HL-60 (cell line): ENCODE measurements around the gene TDRD12.

Source experiments
- DNase-seq, 2 experiments: peaks; one replicate each; pipeline ENCODE4 v3.0.0-alpha.2; 2010 to 2020; ENCODE audit warnings: low read depth in 1 of 2, low spot score in 1 of 2
- H3K27ac ChIP-seq: fragments of 250-450 bp; sonication (Bioruptor Pico); replicated peaks from 2 replicates; pipeline ENCODE4 v1.5.1; 2020; ENCODE audit warnings: mild to moderate bottlenecking, moderate library complexity
- H3K27me3 ChIP-seq: fragments of 250-450 bp; sonication (Bioruptor Pico); 2 replicates; pipeline ENCODE4 v1.5.1; 2021; ENCODE audit warnings: mild to moderate bottlenecking, moderate library complexity; ENCODE audit not compliant: insufficient read depth, poor library complexity, severe bottlenecking
- H3K4me3 ChIP-seq: replicated peaks from 2 replicates; pipeline ENCODE4 v1.5.1; 2011; ENCODE audit warnings: mild to moderate bottlenecking, control low read depth, low read length; ENCODE audit not compliant: insufficient read depth
- GABPA ChIP-seq: IDR thresholded peaks from 2 replicates; pipeline ENCODE4 v1.6.1; 2012; ENCODE audit warnings: low read depth
- POLR2AphosphoS5 ChIP-seq: IDR thresholded peaks from 2 replicates; pipeline ENCODE4 v1.6.1; 2012; ENCODE audit warnings: low read depth
- SPI1 ChIP-seq: IDR thresholded peaks from 2 replicates; pipeline ENCODE4 v1.6.1; 2012; ENCODE audit warnings: low read depth, mild to moderate bottlenecking, borderline replicate concordance
- TF ChIP-seq, protein P1 (sequence below): IDR thresholded peaks from 2 replicates; pipeline ENCODE4 v1.6.1; 2012; ENCODE audit warnings: low read depth; ENCODE audit not compliant: insufficient replicate concordance
- TF ChIP-seq, protein P2 (sequence below): IDR thresholded peaks from one replicate; pipeline ENCODE4 v1.5.1; 2011; ENCODE audit warnings: low read length, control low read depth, inconsistent platforms; ENCODE audit not compliant: insufficient read depth

The TDRD12 gene

DNA sequence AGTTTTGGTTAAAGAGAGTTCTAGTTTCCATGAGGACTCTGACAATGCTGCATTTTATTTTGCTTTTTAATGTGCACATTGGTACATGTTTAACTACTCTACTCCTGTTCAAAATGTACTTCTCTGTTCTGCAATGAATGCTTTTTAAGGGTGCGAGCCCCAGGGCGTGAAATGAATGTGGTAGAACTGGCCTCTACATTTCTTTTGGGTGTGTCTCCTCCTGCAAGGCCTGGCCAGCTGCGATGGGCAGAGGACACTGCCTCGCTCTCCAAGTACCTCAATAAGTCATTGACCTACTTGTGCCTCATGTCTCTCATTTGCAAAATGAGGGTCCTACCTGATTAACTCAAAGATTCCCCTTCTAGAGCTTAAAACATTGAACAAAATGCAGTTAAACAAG is 37.2 kb upstream of the TDRD12 start:
- no peak for TF ChIP-seq POLR2AphosphoS5
- TF ChIP-seq SPI1 = no peak
- TF ChIP-seq, protein P1, sequence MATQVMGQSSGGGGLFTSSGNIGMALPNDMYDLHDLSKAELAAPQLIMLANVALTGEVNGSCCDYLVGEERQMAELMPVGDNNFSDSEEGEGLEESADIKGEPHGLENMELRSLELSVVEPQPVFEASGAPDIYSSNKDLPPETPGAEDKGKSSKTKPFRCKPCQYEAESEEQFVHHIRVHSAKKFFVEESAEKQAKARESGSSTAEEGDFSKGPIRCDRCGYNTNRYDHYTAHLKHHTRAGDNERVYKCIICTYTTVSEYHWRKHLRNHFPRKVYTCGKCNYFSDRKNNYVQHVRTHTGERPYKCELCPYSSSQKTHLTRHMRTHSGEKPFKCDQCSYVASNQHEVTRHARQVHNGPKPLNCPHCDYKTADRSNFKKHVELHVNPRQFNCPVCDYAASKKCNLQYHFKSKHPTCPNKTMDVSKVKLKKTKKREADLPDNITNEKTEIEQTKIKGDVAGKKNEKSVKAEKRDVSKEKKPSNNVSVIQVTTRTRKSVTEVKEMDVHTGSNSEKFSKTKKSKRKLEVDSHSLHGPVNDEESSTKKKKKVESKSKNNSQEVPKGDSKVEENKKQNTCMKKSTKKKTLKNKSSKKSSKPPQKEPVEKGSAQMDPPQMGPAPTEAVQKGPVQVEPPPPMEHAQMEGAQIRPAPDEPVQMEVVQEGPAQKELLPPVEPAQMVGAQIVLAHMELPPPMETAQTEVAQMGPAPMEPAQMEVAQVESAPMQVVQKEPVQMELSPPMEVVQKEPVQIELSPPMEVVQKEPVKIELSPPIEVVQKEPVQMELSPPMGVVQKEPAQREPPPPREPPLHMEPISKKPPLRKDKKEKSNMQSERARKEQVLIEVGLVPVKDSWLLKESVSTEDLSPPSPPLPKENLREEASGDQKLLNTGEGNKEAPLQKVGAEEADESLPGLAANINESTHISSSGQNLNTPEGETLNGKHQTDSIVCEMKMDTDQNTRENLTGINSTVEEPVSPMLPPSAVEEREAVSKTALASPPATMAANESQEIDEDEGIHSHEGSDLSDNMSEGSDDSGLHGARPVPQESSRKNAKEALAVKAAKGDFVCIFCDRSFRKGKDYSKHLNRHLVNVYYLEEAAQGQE = no peak
- TF ChIP-seq, protein P2, sequence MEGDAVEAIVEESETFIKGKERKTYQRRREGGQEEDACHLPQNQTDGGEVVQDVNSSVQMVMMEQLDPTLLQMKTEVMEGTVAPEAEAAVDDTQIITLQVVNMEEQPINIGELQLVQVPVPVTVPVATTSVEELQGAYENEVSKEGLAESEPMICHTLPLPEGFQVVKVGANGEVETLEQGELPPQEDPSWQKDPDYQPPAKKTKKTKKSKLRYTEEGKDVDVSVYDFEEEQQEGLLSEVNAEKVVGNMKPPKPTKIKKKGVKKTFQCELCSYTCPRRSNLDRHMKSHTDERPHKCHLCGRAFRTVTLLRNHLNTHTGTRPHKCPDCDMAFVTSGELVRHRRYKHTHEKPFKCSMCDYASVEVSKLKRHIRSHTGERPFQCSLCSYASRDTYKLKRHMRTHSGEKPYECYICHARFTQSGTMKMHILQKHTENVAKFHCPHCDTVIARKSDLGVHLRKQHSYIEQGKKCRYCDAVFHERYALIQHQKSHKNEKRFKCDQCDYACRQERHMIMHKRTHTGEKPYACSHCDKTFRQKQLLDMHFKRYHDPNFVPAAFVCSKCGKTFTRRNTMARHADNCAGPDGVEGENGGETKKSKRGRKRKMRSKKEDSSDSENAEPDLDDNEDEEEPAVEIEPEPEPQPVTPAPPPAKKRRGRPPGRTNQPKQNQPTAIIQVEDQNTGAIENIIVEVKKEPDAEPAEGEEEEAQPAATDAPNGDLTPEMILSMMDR = no peak
- no peak for TF ChIP-seq GABPA
- peaks cover 2% of the 10 kb centered on the region for H3K27me3 ChIP-seq
- H3K27ac ChIP-seq = no peak overlapping the region

DNA sequence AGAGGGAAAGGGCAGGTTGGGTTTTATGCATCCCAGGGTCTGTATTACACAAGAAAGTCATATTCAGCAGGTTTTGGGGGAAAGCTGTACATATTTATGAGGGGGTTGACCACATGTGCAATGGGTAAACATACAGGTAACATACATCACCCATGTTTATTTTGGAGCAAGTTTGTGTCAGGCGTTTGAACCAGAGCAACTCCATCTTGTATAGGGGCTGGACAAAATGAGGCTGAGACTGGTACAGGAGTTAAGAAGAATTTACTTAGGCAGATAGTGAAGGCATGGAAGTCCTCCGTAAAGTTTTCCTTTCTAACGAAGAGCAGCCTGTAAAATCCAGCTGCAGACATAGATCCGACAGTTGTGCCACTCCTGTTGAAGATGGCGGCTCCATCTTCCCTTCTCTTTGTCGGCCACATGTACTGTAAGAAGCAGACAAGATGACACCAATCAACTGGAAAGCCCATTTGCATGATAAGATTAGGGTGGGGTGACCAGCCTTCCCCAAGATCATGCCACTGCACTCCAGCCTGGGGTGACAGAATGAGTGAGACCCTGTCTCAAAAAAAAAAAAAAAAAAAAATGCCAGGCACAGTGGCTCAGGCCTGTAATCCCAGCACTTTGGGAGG is 32.6 kb upstream of the TDRD12 start:
- no peak overlapping the region for H3K4me3 ChIP-seq
- H3K27ac ChIP-seq = no peak overlapping the region
- H3K27me3 ChIP-seq = no peaks in the 10 kb centered on the region
- TF ChIP-seq POLR2AphosphoS5 (no peak), GABPA (no peak)
- TF ChIP-seq, protein P2 = no peak
- TF ChIP-seq, protein P1 = no peak
- DNase-seq = no peak

More for the DNA sequence above, 37.2 kb upstream of the TDRD12 start:
- H3K4me3 ChIP-seq = no peak overlapping the region
- no peak for DNase-seq

DNA sequence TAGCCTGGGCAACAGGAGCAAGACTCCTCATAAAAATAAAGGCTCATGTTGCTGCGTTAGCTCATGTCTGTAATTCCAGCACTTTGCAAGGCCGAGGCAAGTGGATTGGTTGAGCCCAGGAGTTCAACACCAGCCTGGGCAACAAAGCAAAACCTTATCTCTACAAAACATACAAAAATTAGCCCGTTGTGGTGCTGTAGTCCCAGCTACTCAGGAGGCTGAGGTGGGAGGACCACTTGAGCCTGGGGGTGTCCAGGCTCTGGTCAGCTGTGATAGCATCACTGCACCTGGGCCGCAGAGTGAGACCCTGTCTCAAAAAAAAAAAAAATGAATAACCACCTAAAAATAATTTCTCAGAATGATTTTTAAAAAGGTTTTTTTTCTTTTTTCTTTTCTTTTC is 31.9 kb upstream of the TDRD12 start:
- Histone ChIP-seq H3K27me3 (no peaks in the 10 kb centered on the region), H3K4me3 (no peak overlapping the region), H3K27ac (no peak overlapping the region)
- TF ChIP-seq, protein P2 = no peak
- no peak for TF ChIP-seq POLR2AphosphoS5
- no peak for TF ChIP-seq SPI1
- TF ChIP-seq, protein P1 = no peak
- TF ChIP-seq GABPA = no peak
- DNase-seq = no peak
